Measurements from ENCODE around the gene ZNF394.

Gene ZNF394

GRCh38 chr7:99447943-99448342 is 52.1 kb downstream of the ZNF394 start:
- DNase-seq = no peak

- no peak for DNase-seq
These were observed 54.0 kb downstream of the ZNF394 start for GRCh38 chr7:99446096-99446495.
